Measurements from ENCODE around the gene HDAC9.
A peak's percentile ranks its signal among the peaks of the same experiment; 100 is the strongest.

HDAC9 gene

DNA sequence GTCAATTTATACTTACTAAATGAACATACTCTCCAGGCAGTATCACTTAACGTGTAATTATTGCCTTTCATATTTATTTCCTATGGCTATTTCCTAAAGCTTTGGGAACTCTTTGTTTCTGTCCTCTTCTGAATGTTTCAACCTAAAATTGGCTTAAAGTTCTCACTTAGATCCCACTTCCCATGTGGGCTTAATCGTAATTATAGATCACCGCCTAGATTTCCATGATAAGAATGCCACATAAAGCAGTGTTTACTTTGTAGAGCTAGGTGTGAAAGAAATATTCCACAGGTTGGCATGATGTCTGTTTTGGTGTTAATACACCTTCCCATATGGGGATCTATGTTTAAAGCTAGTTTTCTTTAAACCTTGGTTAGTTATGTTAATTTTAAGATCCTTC is 1.5 kb downstream of the HDAC9 start:
- TF ChIP-seq EZH2 (IDR thresholded peaks at IDR 0.05) (no peak), POLR2AphosphoS5 (IDR thresholded peaks at IDR 0.05; ENCODE audit: borderline replicate concordance, low read depth, low read length) (no peak), FOXP2 (optimal IDR thresholded peaks at IDR 0.05; ENCODE audit: control extremely low read depth, extremely low read length, insufficient read depth) (no peak)
- Histone ChIP-seq H3K9ac (ENCODE audit: insufficient read length) (no peak overlapping the region), H3K36me3 (ENCODE audit: insufficient read depth, low read length) (no peaks in the 10 kb centered on the region), H3K4me3 (peak overlapping the region; percentile 23), H3K9me3 (ENCODE audit: low read depth, low read length) (no peaks in the 10 kb centered on the region), H3K27ac (no peak overlapping the region)
- DNase-seq (ENCODE audit: low read depth, low spot score): no peak

DNA sequence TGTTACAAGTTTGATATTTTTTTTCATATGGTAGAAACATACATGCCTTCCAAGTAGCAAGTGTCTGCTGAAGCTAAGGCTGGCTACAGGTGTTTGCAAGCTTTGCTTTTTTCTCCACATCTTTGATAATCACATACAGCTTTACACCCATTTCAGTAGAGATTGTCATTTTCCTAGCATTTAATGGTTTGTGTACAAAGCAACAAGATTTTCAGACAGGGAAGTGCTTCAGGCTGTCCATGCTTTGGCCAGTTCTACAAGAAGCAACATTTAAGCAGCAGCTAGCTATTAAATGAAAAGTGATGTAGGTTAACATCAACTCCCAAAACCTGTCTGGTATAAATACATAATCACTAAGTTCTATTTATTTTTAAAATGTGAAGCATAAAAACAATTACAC is 2.3 kb downstream of the HDAC9 start:
- no peaks in the 10 kb centered on the region for H3K9me3 ChIP-seq (ENCODE audit: low read depth, low read length)
- no peak for DNase-seq (ENCODE audit: low read depth, low spot score)
- TF ChIP-seq FOXP2 (optimal IDR thresholded peaks at IDR 0.05; ENCODE audit: control extremely low read depth, extremely low read length, insufficient read depth) (no peak), POLR2AphosphoS5 (IDR thresholded peaks at IDR 0.05; ENCODE audit: borderline replicate concordance, low read depth, low read length) (no peak), EZH2 (IDR thresholded peaks at IDR 0.05) (no peak)
- no peak overlapping the region for H3K27ac ChIP-seq
- no peaks in the 10 kb centered on the region for H3K36me3 ChIP-seq (ENCODE audit: insufficient read depth, low read length)
- H3K4me3 ChIP-seq: no peak overlapping the region
- H3K9ac ChIP-seq (ENCODE audit: insufficient read length): no peak overlapping the region

DNA sequence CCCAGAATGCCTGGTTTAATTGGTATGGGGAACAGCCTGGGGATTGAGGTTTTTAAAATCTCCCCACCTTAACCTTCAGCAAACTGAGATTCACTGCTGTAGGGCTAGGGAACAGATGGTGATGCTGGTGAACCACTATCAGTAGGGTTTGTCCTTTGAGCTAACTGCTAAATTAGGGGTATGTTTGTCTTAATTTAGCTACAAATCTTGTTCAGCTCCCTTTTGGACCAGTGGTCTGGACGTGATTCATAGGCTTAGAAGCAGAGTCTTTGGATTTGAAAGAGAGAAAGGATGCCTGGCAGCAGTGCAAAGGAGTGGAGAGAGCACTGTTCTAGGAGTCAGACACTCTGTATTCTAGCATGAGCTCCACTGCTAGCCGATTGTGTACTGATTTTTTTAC is 2.8 kb downstream of the HDAC9 start:
- no peak for DNase-seq (ENCODE audit: low read depth, low spot score)
- no peak overlapping the region for H3K9ac ChIP-seq (ENCODE audit: insufficient read length)
- no peaks in the 10 kb centered on the region for H3K36me3 ChIP-seq (ENCODE audit: insufficient read depth, low read length)
- no peak overlapping the region for H3K4me3 ChIP-seq
- H3K9me3 ChIP-seq (ENCODE audit: low read depth, low read length): no peaks in the 10 kb centered on the region
- H3K27ac ChIP-seq: no peak overlapping the region
- TF ChIP-seq POLR2AphosphoS5 (IDR thresholded peaks at IDR 0.05; ENCODE audit: borderline replicate concordance, low read depth, low read length): no peak
- TF ChIP-seq FOXP2 (optimal IDR thresholded peaks at IDR 0.05; ENCODE audit: control extremely low read depth, extremely low read length, insufficient read depth): no peak
- TF ChIP-seq EZH2 (IDR thresholded peaks at IDR 0.05): no peak

DNA sequence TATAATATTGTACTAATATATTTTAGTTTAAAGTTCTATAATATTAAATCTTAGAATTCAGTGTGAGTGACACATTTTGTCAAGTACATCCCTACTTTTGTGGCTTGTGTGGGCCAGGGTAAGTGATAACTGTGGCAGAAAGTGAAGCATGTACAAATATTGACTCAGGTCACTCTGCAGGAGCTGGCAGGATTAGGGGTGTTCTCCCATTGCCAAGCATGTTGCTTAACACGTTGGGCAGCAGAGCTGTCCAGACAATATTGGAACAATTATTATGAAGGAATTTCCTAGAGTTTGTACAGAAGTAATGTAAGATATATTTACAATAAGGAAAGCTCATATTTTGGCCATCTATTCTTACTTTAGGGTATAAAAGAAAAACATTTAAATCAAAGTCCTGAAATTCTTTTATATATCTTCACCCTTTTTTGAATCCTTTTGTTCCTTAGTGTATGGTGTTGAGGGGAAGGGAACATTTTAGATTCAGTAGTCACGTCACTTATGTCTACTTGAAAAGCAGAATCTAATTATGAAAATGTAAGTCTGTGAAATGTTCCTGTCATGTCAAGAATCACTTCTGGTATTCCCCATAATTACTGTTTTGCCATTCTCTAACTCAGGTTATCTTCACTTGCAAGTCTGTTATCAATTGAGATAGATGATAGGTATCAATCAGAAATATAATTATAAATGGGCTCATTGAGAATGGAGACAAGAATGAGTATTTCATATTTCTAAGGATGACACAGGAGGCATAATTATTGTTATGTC is 4.0 kb downstream of the HDAC9 start:
- TF ChIP-seq POLR2AphosphoS5 (IDR thresholded peaks at IDR 0.05; ENCODE audit: borderline replicate concordance, low read depth, low read length) (no peak), FOXP2 (optimal IDR thresholded peaks at IDR 0.05; ENCODE audit: control extremely low read depth, extremely low read length, insufficient read depth) (no peak), EZH2 (IDR thresholded peaks at IDR 0.05) (no peak)
- Histone ChIP-seq H3K9ac (ENCODE audit: insufficient read length) (no peak overlapping the region), H3K4me3 (no peak overlapping the region)

DNA sequence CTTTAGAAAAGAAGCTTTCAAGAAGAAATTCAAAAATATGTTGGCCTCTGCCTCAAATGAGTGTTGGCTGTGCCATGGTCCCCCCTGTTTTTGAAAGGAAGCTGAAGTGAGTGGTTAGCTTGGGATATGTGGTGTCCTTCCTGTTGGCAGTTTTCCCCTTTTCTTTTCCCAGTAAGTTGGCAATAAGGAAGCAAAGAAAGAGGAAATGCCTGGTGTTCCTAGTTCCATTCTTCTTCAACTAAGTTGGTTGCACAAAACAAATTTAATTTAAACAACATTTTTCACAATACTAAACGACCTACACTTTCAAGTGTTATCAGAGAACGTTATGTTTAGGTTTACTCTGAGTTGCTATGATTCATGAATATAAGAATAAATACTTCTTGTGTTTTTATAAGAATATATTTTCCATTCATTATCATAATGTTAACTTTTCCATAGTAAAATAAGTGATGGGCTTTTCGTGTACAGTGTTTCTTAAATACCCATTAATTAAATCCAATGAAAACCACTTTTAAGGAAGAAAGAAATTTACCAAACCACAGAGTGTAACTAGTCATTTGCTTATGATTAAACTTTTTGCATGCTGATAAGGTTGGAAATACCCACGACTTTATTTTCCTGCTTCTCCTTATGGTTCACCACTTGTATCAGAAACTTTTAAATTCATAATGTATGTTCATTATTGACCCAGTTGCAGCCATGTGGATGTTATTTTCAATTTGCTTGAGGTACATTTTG is 7.7 kb downstream of the HDAC9 start:
- Histone ChIP-seq H3K27ac (peak overlapping the region; percentile 94), H3K9ac (ENCODE audit: insufficient read length) (no peak overlapping the region), H3K4me3 (peak overlapping the region; percentile 43), H3K9me3 (ENCODE audit: low read depth, low read length) (no peaks in the 10 kb centered on the region), H3K36me3 (ENCODE audit: insufficient read depth, low read length) (no peaks in the 10 kb centered on the region; the same call in 1 of the 2 replicates)
- no peak for TF ChIP-seq EZH2 (IDR thresholded peaks at IDR 0.05)
- 0 out of 2 replicates have a peak, but pooled peaks have one; percentile 18 for TF ChIP-seq POLR2AphosphoS5 (IDR thresholded peaks at IDR 0.05; ENCODE audit: borderline replicate concordance, low read depth, low read length)
- no peak for TF ChIP-seq FOXP2 (optimal IDR thresholded peaks at IDR 0.05; ENCODE audit: control extremely low read depth, extremely low read length, insufficient read depth)
- peak; percentile 53 for DNase-seq (ENCODE audit: low read depth, low spot score)

More for the DNA sequence above, 4.0 kb downstream of the HDAC9 start:
- H3K9me3 ChIP-seq (ENCODE audit: low read depth, low read length): no peaks in the 10 kb centered on the region
- DNase-seq (ENCODE audit: low read depth, low spot score): no peak
- no peaks in the 10 kb centered on the region for H3K36me3 ChIP-seq (ENCODE audit: insufficient read depth, low read length)
- H3K27ac ChIP-seq: no peak overlapping the region

DNA sequence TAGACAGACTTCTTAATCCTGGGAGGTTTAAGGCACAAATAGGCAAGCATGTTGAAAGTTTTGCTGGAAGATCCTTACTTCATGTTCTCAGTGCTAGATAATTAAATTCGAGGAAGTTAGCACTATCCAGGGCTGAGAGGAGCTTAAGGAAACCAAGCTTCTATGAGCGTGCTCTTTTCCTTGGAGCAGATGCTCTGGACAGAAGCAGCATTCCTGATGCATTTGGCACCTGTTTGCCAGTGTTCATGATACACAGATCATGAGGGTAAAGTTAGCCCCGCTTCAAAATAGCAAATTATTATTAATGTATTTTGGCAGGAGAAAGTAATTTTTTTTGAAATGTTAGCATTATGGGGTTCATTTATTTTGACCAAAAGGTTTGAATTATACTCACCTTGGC is 9.4 kb downstream of the HDAC9 start:
- TF ChIP-seq EZH2 (IDR thresholded peaks at IDR 0.05) (no peak), POLR2AphosphoS5 (IDR thresholded peaks at IDR 0.05; ENCODE audit: borderline replicate concordance, low read depth, low read length) (no peak), FOXP2 (optimal IDR thresholded peaks at IDR 0.05; ENCODE audit: control extremely low read depth, extremely low read length, insufficient read depth) (no peak)
- DNase-seq (ENCODE audit: low read depth, low spot score): no peak

DNA sequence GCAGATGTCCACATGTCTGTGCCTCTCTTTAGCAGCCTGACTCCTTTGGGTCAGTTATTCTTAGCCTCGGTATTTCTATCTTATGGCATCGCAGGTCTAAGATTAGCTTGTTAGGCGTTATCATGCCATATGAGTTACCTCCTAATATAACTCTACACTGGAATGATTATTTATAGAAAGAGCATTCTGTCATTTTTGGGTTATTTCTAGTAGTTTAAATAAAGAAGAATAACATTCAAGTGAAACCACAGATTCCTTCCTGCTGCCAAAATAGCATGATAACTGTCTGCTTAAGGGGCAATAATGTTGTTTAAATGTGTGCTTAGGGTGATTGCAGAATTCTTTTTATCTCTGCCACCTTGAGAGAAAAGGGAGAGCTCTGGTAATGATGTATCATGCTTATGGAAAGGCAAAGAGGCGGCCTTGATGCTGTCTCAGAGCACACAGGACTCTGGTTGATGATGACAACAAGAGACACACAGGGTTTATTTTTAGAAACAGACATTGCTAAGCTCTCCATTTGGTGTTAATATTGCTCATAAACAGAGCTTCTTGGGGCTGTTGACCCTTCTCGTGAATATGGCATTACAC is 10.4 kb downstream of the HDAC9 start:
- Histone ChIP-seq H3K4me3 (no peak overlapping the region), H3K9ac (ENCODE audit: insufficient read length) (no peak overlapping the region)
- DNase-seq (ENCODE audit: low read depth, low spot score): no peak

More for the DNA sequence above, 9.4 kb downstream of the HDAC9 start:
- no peaks in the 10 kb centered on the region; the same call in 1 of the 2 replicates for H3K36me3 ChIP-seq (ENCODE audit: insufficient read depth, low read length)
- no peak overlapping the region for H3K9ac ChIP-seq (ENCODE audit: insufficient read length)
- H3K9me3 ChIP-seq (ENCODE audit: low read depth, low read length): no peaks in the 10 kb centered on the region
- H3K27ac ChIP-seq: peak overlapping the region; percentile 94; the same call in 1 of the 2 replicates
- no peak overlapping the region for H3K4me3 ChIP-seq

More for the DNA sequence above, 10.4 kb downstream of the HDAC9 start:
- Histone ChIP-seq H3K9me3 (ENCODE audit: low read depth, low read length) (no peaks in the 10 kb centered on the region), H3K36me3 (ENCODE audit: insufficient read depth, low read length) (no peaks in the 10 kb centered on the region; the same call in 1 of the 2 replicates), H3K27ac (peak overlapping the region; percentile 67)
- TF ChIP-seq FOXP2 (optimal IDR thresholded peaks at IDR 0.05; ENCODE audit: control extremely low read depth, extremely low read length, insufficient read depth) (no peak), POLR2AphosphoS5 (IDR thresholded peaks at IDR 0.05; ENCODE audit: borderline replicate concordance, low read depth, low read length) (no peak), EZH2 (IDR thresholded peaks at IDR 0.05) (no peak)

Data from SK-N-MC (cell line).